ENCODE data around the gene DDX51.

DDX51 gene

GRCh38 chr12:132179431-132180362 is 35.6 kb upstream of the DDX51 start:
- DNase-seq (ENCODE audit: extremely low read depth in 1 of 2, low read depth in 1 of 2), result no peak

- no peak for DNase-seq (ENCODE audit: extremely low read depth in 1 of 2, low read depth in 1 of 2)
Measured at GRCh38 chr12:132178801-132179401, 34.8 kb upstream of the DDX51 start.

GRCh38 chr12:132178316-132178715 is 34.2 kb upstream of the DDX51 start:
- no peak for DNase-seq (ENCODE audit: extremely low read depth in 1 of 2, low read depth in 1 of 2)

- DNase-seq (ENCODE audit: extremely low read depth in 1 of 2, low read depth in 1 of 2), result no peak
Measured at GRCh38 chr12:132176920-132177551, 32.9 kb upstream of the DDX51 start.

- no peak for DNase-seq (ENCODE audit: extremely low read depth in 1 of 2, low read depth in 1 of 2)
Measured at GRCh38 chr12:132176385-132176919, 32.3 kb upstream of the DDX51 start.

GRCh38 chr12:132175496-132176384 is 31.6 kb upstream of the DDX51 start:
- no peak for DNase-seq (ENCODE audit: extremely low read depth in 1 of 2, low read depth in 1 of 2)

GRCh38 chr12:132174839-132175490 is 30.8 kb upstream of the DDX51 start:
- no peak for DNase-seq (ENCODE audit: extremely low read depth in 1 of 2, low read depth in 1 of 2)

GRCh38 chr12:132174015-132174838 is 30.1 kb upstream of the DDX51 start:
- DNase-seq (ENCODE audit: extremely low read depth in 1 of 2, low read depth in 1 of 2), result no peak

- DNase-seq (ENCODE audit: extremely low read depth in 1 of 2, low read depth in 1 of 2), result no peak
Measured at GRCh38 chr12:132173135-132174014, 29.3 kb upstream of the DDX51 start.

- DNase-seq (ENCODE audit: extremely low read depth in 1 of 2, low read depth in 1 of 2), result no peak
Measured at GRCh38 chr12:132172619-132173018, 28.5 kb upstream of the DDX51 start.

GRCh38 chr12:132171968-132172521 is 27.9 kb upstream of the DDX51 start:
- no peak for DNase-seq (ENCODE audit: extremely low read depth in 1 of 2, low read depth in 1 of 2)

GRCh38 chr12:132171293-132171967 is 27.3 kb upstream of the DDX51 start:
- DNase-seq (ENCODE audit: extremely low read depth in 1 of 2, low read depth in 1 of 2), result no peak

GRCh38 chr12:132170637-132171292 is 26.6 kb upstream of the DDX51 start:
- DNase-seq (ENCODE audit: extremely low read depth in 1 of 2, low read depth in 1 of 2), result no peak

- DNase-seq (ENCODE audit: extremely low read depth in 1 of 2, low read depth in 1 of 2), result no peak
Measured at GRCh38 chr12:132170094-132170636, 26.0 kb upstream of the DDX51 start.

GRCh38 chr12:132169376-132169775 is 25.3 kb upstream of the DDX51 start:
- no peak for DNase-seq (ENCODE audit: extremely low read depth in 1 of 2, low read depth in 1 of 2)

- DNase-seq (ENCODE audit: extremely low read depth in 1 of 2, low read depth in 1 of 2), result no peak
Measured at GRCh38 chr12:132168311-132169031, 24.4 kb upstream of the DDX51 start.
